GM21526 (cell line): ENCODE measurements around the gene MRPL37.
A peak's percentile ranks its signal among the peaks of the same experiment; 100 is the strongest.
"Not testable (repeated sequence)": the region's sequence is repeated elsewhere in the genome, so short reads cannot be mapped to it uniquely, and the experiment has no call there.

ENCODE experiments used
- ATAC-seq: cut with Tn5 transposase; IDR thresholded peaks from one replicate; pipeline ENCODE4 v1.9.1; 2021; ENCODE audit warnings: moderate library complexity; ENCODE audit not compliant: unreplicated experiment, low FRiP score

Gene MRPL37

DNA sequence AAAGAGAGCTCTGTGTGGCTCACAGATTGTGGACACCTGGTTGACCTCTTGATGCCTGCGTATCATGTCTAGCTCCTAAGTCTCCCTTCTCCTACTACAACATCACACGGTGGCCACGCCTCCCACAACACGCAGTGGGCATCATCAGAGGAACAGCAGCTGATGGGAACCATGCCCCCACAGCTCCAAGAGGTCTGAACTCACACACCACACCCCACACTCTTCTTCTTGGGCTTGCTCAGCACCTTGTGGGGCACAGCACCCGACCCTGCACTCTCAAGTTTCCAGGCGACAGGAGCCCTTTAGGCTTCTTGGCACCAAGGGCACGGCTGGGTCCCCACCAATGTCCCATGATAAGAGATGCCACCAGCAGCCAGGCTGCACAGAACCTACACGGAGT, 28.4 kb upstream of the MRPL37 start:
- ATAC-seq = no peak

DNA sequence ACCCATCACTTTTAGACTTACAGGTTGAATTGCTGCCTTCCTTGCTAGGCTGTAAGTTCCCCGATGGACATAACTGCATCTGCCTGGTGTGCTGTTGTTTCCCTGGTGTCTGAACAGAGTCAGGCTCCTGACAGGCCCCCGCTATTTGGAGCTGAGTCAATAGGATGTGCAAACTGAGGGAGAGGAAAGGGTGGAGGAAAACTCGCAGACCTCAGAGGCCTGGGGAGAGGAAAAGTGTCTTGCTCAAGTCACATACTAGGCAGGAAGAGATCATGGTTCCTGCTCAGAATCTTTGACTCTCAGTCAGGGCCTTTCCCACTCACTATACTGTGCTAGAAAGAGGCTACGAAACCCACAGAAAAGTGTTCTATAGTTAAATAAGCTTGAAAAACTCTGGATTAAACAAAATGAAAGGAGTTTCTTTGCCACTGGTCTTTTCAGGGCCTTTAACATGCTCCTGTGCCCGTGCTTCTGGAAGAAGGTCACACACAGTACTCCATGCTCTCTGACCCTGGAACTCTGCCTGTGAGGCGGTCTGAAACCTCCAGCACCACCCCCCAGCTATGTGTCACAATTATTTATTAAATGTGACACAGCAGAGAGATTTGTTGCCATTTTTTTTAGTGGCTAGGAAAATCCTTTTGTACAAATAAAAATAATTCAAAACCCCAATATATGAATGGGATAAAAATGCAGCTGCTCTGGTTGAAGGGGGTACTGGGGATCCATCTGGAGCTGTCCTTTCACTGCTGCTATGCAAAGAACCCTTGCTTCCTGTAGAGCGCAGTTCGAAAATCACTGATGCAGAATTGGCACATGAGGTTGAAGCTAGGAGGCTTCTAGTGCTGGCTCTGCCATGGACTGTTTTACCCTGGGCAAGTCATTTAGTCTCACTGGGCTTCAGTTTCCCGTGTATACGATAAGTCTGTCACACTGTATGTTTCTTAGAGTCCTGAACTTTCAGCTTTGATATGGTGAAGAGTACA, 27.1 kb upstream of the MRPL37 start:
- no peak for ATAC-seq

DNA sequence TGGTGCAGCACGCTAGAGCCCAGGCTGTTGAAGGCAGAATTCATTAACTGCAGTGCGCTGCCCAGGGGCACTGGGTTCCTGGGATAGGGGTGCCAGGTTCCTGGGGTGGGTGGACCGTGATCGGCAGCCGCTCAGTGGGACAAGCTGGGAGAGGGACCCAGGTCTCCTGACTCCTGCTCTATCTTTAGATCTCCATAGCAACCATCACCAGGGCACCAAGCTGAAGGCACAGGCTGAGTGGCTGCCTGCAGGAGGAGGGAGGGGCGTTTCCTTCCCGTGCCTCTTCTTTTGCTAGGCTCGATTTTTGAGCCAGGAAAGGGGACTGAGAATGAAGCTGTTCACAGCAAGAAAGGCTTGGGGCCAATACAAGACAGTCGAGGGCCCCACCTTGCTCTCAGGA, 26.3 kb upstream of the MRPL37 start:
- no peak for ATAC-seq

DNA sequence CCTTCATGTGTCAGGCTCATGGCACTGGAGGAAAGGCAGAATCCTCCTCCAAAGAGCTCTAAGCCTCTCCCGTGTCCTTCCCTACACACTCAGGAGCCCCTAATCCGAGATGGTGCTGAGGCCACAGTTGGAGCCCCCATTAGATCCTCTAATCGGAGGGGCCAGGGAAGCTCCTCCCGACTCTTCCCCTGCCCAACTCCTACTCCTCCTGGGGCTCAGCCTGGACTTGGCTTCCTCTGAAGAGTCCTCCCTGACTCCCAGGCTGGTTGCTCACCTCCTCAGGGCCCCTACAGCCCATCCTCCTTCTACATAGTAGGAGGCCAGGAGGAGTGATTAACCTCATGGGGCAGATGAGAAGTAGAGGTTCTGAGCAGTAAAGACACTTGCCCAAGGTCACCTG, 25.9 kb upstream of the MRPL37 start:
- ATAC-seq = no peak

DNA sequence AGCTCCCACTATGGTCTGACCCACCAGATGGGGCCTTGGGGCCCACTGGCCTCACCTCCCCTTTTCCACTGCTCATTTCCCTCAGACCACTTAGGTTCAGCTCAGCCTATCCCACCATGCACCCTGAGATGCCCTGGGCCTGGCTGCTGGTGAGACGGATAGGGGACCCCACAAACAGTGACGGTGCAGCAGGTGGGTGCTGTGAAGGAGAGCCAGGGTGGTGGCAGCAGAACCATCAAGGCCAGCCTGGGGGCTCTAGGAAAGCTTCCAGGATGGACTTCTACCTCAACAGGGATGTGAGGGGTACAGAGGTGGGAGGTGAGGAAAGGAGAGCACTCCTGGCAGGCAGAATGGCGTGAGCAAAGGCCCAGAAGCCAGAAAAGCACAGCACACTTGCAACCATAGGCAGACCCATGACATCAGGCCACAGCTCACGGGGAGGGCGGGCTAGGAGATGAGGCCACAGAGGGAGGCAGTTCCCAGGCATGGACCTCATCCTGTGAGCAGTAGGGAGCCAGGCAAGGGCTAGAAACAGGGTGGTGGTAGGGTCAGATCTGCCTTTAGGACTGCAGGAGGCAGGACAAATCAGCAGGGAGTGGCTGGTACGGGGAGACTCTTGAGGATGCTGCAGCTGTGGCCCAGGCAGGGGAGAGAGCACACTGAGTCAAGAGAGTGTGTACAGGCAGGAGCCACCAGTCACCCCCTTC, 23.2 kb upstream of the MRPL37 start:
- ATAC-seq = no peak

- ATAC-seq = no peak
These were observed 22.2 kb upstream of the MRPL37 start for GRCh38 chr1:54177726-54178125.

DNA sequence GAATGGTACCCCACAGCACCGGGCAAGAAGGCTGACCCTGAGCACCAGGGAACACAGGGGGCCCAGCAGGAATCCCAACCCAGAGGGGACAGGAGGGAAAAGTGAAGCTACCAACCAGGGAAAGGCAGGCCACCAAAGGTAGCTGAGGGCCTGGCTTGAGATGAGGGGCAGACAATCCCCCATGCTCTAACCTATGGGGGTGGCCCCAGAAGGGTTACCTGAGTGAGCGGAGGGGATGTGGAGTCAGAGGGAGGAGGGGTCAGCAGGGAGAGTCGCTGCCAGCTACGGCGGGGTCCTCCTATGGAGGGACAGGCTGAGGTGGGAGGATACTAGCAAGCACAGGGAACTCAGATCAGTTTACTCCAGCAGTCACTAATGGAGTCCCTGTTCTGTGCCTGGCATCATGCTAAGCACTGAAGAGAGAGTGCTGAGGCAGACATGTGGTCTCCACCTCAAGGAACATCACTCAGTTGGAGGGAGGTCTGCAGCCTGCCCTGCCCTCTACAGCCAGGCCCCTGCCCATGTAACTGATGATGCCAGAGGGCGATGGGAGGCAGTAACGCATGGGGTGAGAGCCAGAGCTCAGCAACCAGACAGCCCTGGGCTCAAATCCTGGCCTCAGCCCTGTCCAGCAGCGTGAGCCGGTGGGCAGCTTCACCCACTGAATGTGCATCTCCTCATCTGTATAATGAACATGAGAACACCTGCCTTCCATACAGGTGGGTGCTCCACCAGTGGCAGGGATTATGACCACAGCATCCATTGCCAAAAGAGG, 21.5 kb upstream of the MRPL37 start:
- no peak for ATAC-seq

DNA sequence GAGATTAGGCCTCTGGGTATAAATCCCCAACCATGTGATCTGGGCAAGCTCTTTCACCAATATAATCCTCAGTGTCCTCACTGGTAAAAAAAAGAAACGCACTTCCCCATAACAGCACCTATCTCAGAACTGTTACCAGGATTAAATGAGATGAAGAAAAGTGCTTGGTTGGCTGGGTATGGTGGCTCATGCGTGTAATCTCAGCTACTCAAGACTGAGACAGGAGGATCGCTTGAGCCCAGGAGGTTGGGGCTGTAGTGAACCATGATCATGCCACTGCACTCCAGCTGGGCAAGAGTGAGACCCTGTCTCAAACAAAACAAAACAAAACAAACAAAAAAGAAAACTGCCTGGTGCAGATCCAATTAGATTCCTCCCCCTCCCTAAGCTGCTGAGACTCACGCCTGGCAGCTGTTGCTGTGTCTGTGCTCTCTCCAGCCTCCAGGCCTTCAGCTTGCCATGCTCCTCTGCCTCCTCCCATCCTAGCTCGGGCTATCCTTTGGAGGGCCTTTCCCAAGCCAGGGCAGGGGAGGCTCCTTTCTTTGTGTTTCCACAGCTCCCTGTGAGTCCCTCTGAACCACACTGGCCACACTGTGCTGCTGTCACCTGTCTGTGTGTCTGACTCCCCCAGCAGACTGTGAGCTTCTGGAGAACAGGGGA, 19.1 kb upstream of the MRPL37 start:
- ATAC-seq = no peak

- no peak for ATAC-seq
These were observed 13.9 kb upstream of the MRPL37 start for GRCh38 chr1:54186056-54186455.

GRCh38 chr1:54188291-54188690, 11.7 kb upstream of the MRPL37 start:
- ATAC-seq = no peak

GRCh38 chr1:54190526-54190925, 9.4 kb upstream of the MRPL37 start:
- ATAC-seq = no peak

- no peak for ATAC-seq
These were observed 8.4 kb upstream of the MRPL37 start for GRCh38 chr1:54191525-54191924.

GRCh38 chr1:54193453-54193852, 6.5 kb upstream of the MRPL37 start:
- ATAC-seq = no peak

DNA sequence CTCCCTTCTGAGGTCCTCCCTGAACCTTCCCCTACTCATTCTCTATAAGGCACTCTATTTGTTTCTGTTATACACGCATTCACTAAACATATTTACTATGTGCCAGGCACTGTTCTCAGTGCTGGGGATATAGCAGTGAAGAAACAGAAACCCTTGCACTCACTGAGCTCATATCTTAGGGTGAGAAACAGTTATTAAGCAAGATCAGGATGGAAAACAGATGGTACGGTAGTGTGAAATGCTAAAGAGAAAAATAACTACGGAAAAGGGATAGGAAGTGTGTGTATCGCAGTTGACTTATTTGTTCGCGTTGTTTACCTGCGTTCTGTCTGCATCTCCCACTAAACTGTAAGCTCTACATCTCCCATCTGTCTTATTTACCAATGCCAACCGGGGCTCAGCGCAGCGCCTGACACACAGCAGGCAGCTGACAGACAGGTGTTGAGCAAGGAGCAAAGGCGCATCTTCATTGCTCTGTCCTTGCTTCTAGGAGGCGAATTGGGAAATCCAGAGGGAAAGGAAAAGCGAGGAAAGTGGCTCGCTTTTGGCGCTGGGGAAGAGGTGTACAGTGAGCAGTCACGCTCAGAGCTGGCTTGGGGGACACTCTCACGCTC, 709 bp upstream of the MRPL37 start:
- ATAC-seq = peak; percentile 6

DNA sequence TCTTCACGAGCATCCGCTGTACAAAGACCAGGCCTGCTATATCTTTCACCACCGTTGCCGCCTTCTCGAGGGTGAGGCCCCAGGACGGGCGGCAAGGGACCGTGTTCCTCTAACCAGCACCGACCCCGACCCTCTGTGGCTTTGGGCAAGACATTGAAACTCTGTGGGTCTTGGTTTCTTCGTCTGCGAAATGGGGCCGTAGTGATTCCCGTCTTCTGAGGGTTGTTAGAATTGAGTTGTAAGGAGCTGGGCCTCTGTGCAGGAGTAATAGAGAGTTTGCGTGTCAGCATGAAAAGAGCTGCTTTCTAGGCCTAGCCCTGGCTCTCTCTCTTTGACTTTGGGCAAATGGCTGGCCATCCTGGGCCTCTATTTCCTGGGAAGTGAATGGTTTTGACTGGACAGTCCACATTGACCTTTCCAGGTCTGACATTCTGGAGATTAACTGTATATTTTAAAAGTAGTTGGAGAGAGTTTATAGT, 591 bp downstream of the MRPL37 start:
- ATAC-seq = peak; percentile 13

DNA sequence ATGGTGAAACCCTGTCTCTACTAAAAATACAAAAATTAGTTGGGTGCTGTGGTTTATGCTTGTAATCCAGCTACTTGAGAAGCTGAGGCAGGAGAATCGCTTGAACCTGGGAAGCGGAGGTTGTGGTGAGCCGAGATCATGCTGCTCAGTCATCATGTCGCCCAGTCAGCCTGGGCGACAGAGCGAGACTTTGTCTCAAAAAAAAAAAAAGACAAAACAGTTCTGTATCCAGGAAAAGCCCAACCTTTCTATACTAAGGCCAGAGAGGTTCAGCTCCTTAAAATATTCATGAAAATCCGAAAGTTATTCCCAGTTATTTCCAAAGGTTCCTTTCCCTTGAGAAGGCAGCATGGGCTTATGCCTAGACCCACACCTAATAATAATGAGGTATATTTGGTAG, 4.2 kb downstream of the MRPL37 start:
- no peak for ATAC-seq

DNA sequence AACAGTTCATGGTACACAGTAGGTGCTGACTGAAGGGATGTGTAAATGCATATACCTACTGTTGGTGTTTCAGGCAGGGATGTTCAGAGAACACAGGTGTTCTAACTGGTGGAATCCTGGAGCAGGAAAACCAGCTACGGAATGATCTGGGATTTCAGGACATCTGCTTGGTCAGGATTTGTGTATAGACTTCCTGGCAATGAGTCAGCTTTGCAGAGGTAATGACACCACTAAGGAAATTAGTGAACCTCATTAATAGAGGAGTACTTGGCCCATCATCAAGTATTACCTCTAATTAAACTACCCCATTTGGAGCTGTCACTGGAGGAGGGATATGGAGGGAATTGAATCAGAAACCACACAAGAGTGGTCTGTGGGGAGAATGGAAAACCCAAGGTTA, 7.3 kb downstream of the MRPL37 start:
- ATAC-seq = no peak

- not testable (repeated sequence) for ATAC-seq
These were observed 7.9 kb downstream of the MRPL37 start for GRCh38 chr1:54207896-54208295.

GRCh38 chr1:54212872-54213271, 12.9 kb downstream of the MRPL37 start:
- ATAC-seq = no peak

DNA sequence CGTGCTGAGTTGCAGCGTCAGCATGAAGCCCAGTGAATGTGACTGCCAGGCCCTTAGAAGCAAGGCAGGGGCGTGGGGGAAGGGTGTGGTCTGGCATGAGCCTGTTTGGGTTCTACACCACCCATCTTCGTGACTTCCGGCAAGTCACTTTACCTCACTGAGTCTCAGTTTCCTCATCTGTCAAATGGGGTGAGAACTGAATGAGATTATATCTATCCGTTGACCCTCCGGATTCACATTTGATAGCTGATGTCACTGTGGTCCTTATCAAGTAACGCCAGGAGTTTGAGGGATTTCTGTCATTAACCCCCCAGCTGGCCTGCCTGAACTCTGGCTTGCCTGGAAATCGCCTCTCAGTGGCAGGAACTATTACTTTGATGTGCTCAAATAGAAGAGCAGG, 15.6 kb downstream of the MRPL37 start:
- ATAC-seq = no peak
